ENCODE measurements around the gene ANP32A. TPM values are rescaled to one million over a fixed set of nuclear protein-coding genes. Genes with fewer than 3 reads are reported as not detected.
A peak's percentile ranks its signal among the peaks of the same experiment; 100 is the strongest.

The ANP32A gene
- polyA plus RNA-seq, 1 donor (not counting 4 experiments of a cell fraction or from before 2014, with no cell fraction given): 93.6 TPM

- Histone ChIP-seq H3K9ac (ENCODE audit: control insufficient read depth, extremely low read depth, insufficient read depth, low read length) (peak overlapping the region; percentile 96), H3K4me3 (ENCODE audit: control insufficient read depth in 2 of 3, extremely low read depth in 1 of 3, insufficient read depth in 2 of 3, low read depth in 1 of 3, low read length in 3 of 3) (peak overlapping the region; percentile 84 to 91 (median 86)), H3K27me3 (ENCODE audit: control insufficient read depth, extremely low read depth, insufficient read depth, low read length) (no peaks in the 10 kb centered on the region), H4K20me1 (ENCODE audit: control insufficient read depth, extremely low read depth, insufficient read depth, low read length) (no peaks in the 10 kb centered on the region), H2AFZ (ENCODE audit: control insufficient read depth, low read length) (peak overlapping the region; percentile 46), H3K4me1 (ENCODE audit: control insufficient read depth, extremely low read depth, insufficient read depth, low read length) (peaks cover 22% of the 10 kb centered on the region), H3K27ac (ENCODE audit: control insufficient read depth, insufficient read depth, low read length) (peak overlapping the region; percentile 92), H3K4me2 (ENCODE audit: control insufficient read depth, extremely low read depth, insufficient read depth, low read depth, low read length) (peak overlapping the region; percentile 81), H3K79me2 (ENCODE audit: control insufficient read depth, insufficient read depth, low read length) (peaks cover 60% of the 10 kb centered on the region), H3K36me3 (ENCODE audit: control insufficient read depth in 2 of 2, extremely low read depth in 1 of 2, insufficient read depth in 2 of 2, low read length in 2 of 2) (peaks cover 1 to 6% of the 10 kb centered on the region in 2 experiments), H3K9me3 (ENCODE audit: control insufficient read depth, low read depth, low read length) (no peaks in the 10 kb centered on the region), H3K9me1 (ENCODE audit: control insufficient read depth, extremely low read depth, insufficient read depth, low read length) (peaks cover 4% of the 10 kb centered on the region)
- DNase-seq (ENCODE audit: low read depth, low spot score) (no peak), FAIRE-seq (no peak)
- TF ChIP-seq EZH2 (IDR thresholded peaks at IDR 0.05; ENCODE audit: low read length) (no peak), CTCF (optimal IDR thresholded peaks at IDR 0.05 in 1 of 3, IDR thresholded peaks at IDR 0.05 in 1 of 3, conservative IDR thresholded peaks at IDR 0.05 in 1 of 3; ENCODE audit: extremely low read depth in 1 of 3, insufficient read depth in 2 of 3, low read length in 3 of 3) (no peak)
- dilution Hi-C loops (cut with MboI; ENCODE audit: extremely low pct_ligation_motif_present, low sequenced_read_pairs): no loop called here
Observed at GRCh38 chr15:68818769-68819494, 1.8 kb downstream of the ANP32A start.

DNA sequence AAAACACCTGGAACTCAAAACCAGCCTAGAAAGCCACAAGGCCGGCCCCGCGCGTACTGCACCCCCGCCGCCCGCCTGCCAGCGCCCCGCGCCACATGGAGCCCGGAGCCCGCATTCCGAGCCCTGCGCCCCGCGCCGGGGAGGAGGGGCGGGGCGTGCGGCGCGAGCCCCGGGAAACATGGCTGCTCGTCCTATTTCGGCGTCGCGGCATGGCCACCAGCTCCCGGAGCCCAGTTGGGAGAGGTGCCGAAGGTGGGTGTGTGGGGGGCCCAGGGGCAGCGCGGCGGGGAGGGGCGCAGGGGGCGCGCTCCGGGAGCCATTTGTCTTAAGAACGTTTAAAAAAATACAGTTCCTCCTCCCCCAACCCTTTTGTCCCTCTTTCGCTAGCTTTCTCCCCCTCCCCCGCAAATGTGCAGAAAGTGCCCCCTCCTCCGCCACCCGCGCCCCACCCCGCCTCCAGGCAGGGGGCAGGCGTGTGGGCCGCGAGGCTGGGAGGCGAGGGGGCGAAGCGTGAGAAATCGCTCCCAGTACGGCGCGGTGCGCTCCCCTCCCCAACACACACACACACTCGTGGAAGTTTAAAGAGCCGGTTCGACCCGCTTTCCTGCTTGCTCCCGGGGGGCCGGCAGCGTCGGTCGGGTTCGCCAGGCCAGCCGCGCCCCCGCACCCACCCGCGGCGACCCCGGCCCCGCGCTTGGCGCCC is 2.5 kb downstream of the ANP32A start:
- TF ChIP-seq EZH2 (IDR thresholded peaks at IDR 0.05; ENCODE audit: low read length) (no peak), CTCF (optimal IDR thresholded peaks at IDR 0.05 in 1 of 3, IDR thresholded peaks at IDR 0.05 in 1 of 3, conservative IDR thresholded peaks at IDR 0.05 in 1 of 3; ENCODE audit: extremely low read depth in 1 of 3, insufficient read depth in 2 of 3, low read length in 3 of 3) (no peak)
- no peak for DNase-seq (ENCODE audit: low read depth, low spot score)

More for the DNA sequence above, 2.5 kb downstream of the ANP32A start:
- Histone ChIP-seq H3K4me3 (ENCODE audit: control insufficient read depth in 2 of 3, extremely low read depth in 1 of 3, insufficient read depth in 2 of 3, low read depth in 1 of 3, low read length in 3 of 3) (peak overlapping the region; percentile 84 to 91 (median 86)), H3K9me1 (ENCODE audit: control insufficient read depth, extremely low read depth, insufficient read depth, low read length) (peaks cover 4% of the 10 kb centered on the region), H3K79me2 (ENCODE audit: control insufficient read depth, insufficient read depth, low read length) (peaks cover 65% of the 10 kb centered on the region), H4K20me1 (ENCODE audit: control insufficient read depth, extremely low read depth, insufficient read depth, low read length) (no peaks in the 10 kb centered on the region), H3K27me3 (ENCODE audit: control insufficient read depth, extremely low read depth, insufficient read depth, low read length) (no peaks in the 10 kb centered on the region), H3K4me1 (ENCODE audit: control insufficient read depth, extremely low read depth, insufficient read depth, low read length) (peaks cover 28% of the 10 kb centered on the region), H3K27ac (ENCODE audit: control insufficient read depth, insufficient read depth, low read length) (peak overlapping the region; percentile 92), H3K4me2 (ENCODE audit: control insufficient read depth, extremely low read depth, insufficient read depth, low read depth, low read length) (peak overlapping the region; percentile 97), H3K9me3 (ENCODE audit: control insufficient read depth, low read depth, low read length) (no peaks in the 10 kb centered on the region), H3K9ac (ENCODE audit: control insufficient read depth, extremely low read depth, insufficient read depth, low read length) (peak overlapping the region; percentile 96), H2AFZ (ENCODE audit: control insufficient read depth, low read length) (peak overlapping the region; percentile 22), H3K36me3 (ENCODE audit: control insufficient read depth in 2 of 2, extremely low read depth in 1 of 2, insufficient read depth in 2 of 2, low read length in 2 of 2) (peaks cover 1 to 6% of the 10 kb centered on the region in 2 experiments)
- FAIRE-seq: no peak
- dilution Hi-C loops (cut with MboI; ENCODE audit: extremely low pct_ligation_motif_present, low sequenced_read_pairs): no loop called here
